IMR-90 (cell line): Measurements from ENCODE around the gene RHOF. TPM values are rescaled to one million over a fixed set of nuclear protein-coding genes. Genes with fewer than 3 reads are reported as not detected.

Experiments
- ATAC-seq: fragments of 200-7000 bp; cut with Tn5 transposase; 2 replicates; pipeline ENCODE4 v1.9.1; 2020; ENCODE audit warnings: low read depth, mild to moderate bottlenecking, moderate library complexity
- BruUV-seq: library from RNA; stranded (reverse); fragments of 400-500 nt; replicated peaks from 2 replicates; lab custom pipeline; 2021; lab: Mats Ljungman, UMichigan
- CTCF ChIA-PET: fragments of 300-600 bp; formaldehyde crosslinking; extraction: SDS; loops from one replicate; lab custom pipeline; 2021; ENCODE audit warnings: antibody characterized with exemption; lab: Yijun Ruan, JAX
- POLR2A ChIA-PET: fragments of 300-600 bp; sonication (Branson Sonifier 250); formaldehyde crosslinking; loops from one replicate; lab custom pipeline; 2022; ENCODE audit warnings: antibody characterized with exemption; ENCODE audit not compliant: unreplicated experiment; lab: Charles Lee
- DNase-seq: peaks from one replicate; pipeline ENCODE4 v3.0.0; 2013
- H2AFZ ChIP-seq: replicated peaks from 2 replicates; pipeline ENCODE3; 2013; ENCODE audit warnings: low read length, mild to moderate bottlenecking; ENCODE audit not compliant: poor library complexity
- H2AK5ac ChIP-seq: 2 replicates; pipeline ENCODE4 v1.6.1; 2013; ENCODE audit warnings: low read depth, low read length, inconsistent platforms
- H2AK9ac ChIP-seq: replicated peaks from 2 replicates; pipeline ENCODE3; 2013; ENCODE audit warnings: mild to moderate bottlenecking, low read depth, low read length, moderate library complexity; ENCODE audit not compliant: poor library complexity
- H2BK120ac ChIP-seq: 2 replicates; pipeline ENCODE4 v1.6.1; 2013; ENCODE audit warnings: low read depth, low read length, inconsistent platforms
- H2BK15ac ChIP-seq: 3 replicates; pipeline ENCODE4 v1.6.1; 2013; ENCODE audit warnings: low read depth, low read length, inconsistent platforms
- H2BK20ac ChIP-seq: 2 replicates; pipeline ENCODE4 v1.6.1; 2013; ENCODE audit warnings: low read depth, mild to moderate bottlenecking, inconsistent platforms, low read length, moderate library complexity
- H2BK5ac ChIP-seq: 2 replicates; pipeline ENCODE4 v1.6.1; 2013; ENCODE audit warnings: mild to moderate bottlenecking, low read depth, low read length, inconsistent platforms; ENCODE audit not compliant: poor library complexity, severe bottlenecking
- H3K14ac ChIP-seq: replicated peaks from 2 replicates; pipeline ENCODE4 v1.6.1; 2013; ENCODE audit warnings: low read depth, low read length, inconsistent platforms
- H3K18ac ChIP-seq: 2 replicates; pipeline ENCODE4 v1.6.1; 2013; ENCODE audit warnings: low read depth, low read length, control low read depth
- H3K23ac ChIP-seq: 2 replicates; pipeline ENCODE4 v1.6.1; 2013; ENCODE audit warnings: low read depth, low read length, inconsistent platforms
- H3K27ac ChIP-seq: 2 replicates; pipeline ENCODE4 v1.5.1; 2013; ENCODE audit warnings: mild to moderate bottlenecking, control low read depth, low read length; ENCODE audit not compliant: insufficient read depth
- H3K27me3 ChIP-seq: 2 replicates; pipeline ENCODE4 v1.6.1; 2013; ENCODE audit warnings: low read length; ENCODE audit not compliant: control insufficient read depth, insufficient read depth
- H3K36me3 ChIP-seq: 2 replicates; pipeline ENCODE4 v1.6.1; 2013; ENCODE audit warnings: low read length, mixed read lengths; ENCODE audit not compliant: control insufficient read depth, insufficient read depth
- H3K4ac ChIP-seq: 2 replicates; pipeline ENCODE4 v1.6.1; 2013; ENCODE audit warnings: low read depth, low read length, inconsistent platforms
- H3K4me1 ChIP-seq: 2 replicates; pipeline ENCODE4 v1.6.1; 2013; ENCODE audit warnings: low read length, mixed read lengths; ENCODE audit not compliant: control insufficient read depth, insufficient read depth
- H3K4me2 ChIP-seq: 2 replicates; pipeline ENCODE4 v1.6.1; 2013; ENCODE audit warnings: low read depth, mild to moderate bottlenecking, control low read depth, low read length, moderate library complexity
- H3K4me3 ChIP-seq: 2 replicates; pipeline ENCODE4 v1.5.1; 2013; ENCODE audit warnings: low read depth, mild to moderate bottlenecking, control low read depth, low read length, moderate library complexity; ENCODE audit not compliant: insufficient read depth
- H3K56ac ChIP-seq: 2 replicates; pipeline ENCODE4 v1.6.1; 2013; ENCODE audit warnings: low read length, inconsistent platforms; ENCODE audit not compliant: insufficient read depth; ENCODE audit errors: extremely low read depth
- H3K79me1 ChIP-seq, 2 experiments: 2 replicates each; pipeline ENCODE4 v1.6.1; 2013; ENCODE audit warnings: low read length in 2 of 2, inconsistent platforms in 1 of 2, low read depth in 1 of 2
- H3K9ac ChIP-seq: 2 replicates; pipeline ENCODE4 v1.6.1; 2013; ENCODE audit warnings: low read depth, low read length, control low read depth
- H3K9me1 ChIP-seq: 2 replicates; pipeline ENCODE4 v1.6.1; 2013; ENCODE audit warnings: low read length, inconsistent platforms; ENCODE audit not compliant: insufficient read depth
- H3K9me3 ChIP-seq: 2 replicates; pipeline ENCODE4 v1.6.1; 2013; ENCODE audit warnings: low read length; ENCODE audit not compliant: control insufficient read depth, insufficient read depth
- H4K20me1 ChIP-seq: 2 replicates; pipeline ENCODE4 v1.6.1; 2013; ENCODE audit warnings: low read length, inconsistent platforms; ENCODE audit not compliant: insufficient read depth
- H4K5ac ChIP-seq: 2 replicates; pipeline ENCODE4 v1.6.1; 2013; ENCODE audit warnings: mild to moderate bottlenecking, low read depth, low read length, control low read depth
- H4K8ac ChIP-seq, 2 experiments: 2 replicates each; pipeline ENCODE4 v1.6.1; 2013; ENCODE audit warnings: low read depth in 2 of 2, low read length in 2 of 2, control low read depth in 1 of 2, inconsistent platforms in 1 of 2
- H4K91ac ChIP-seq: 2 replicates; pipeline ENCODE4 v1.6.1; 2013; ENCODE audit warnings: low read depth, low read length, inconsistent platforms; ENCODE audit not compliant: insufficient read depth
- BHLHE40 ChIP-seq: fragments of 150-350 bp; IDR thresholded peaks from 2 replicates; pipeline ENCODE4 v1.6.1; 2016; ENCODE audit warnings: mild to moderate bottlenecking, low read depth, low read length
- CEBPB ChIP-seq: IDR thresholded peaks from 2 replicates; pipeline ENCODE4 v1.6.1; 2012; ENCODE audit warnings: low read depth, low read length, improper control_type of control experiment
- CHD1 ChIP-seq: IDR thresholded peaks from 2 replicates; pipeline ENCODE4 v1.6.1; 2012; ENCODE audit warnings: low read depth, low read length, improper control_type of control experiment
- FOS ChIP-seq: fragments of 150-350 bp; IDR thresholded peaks from 2 replicates; pipeline ENCODE4 v1.6.1; 2016; ENCODE audit warnings: low read depth, low read length
- MAFK ChIP-seq: IDR thresholded peaks from 2 replicates; pipeline ENCODE4 v1.6.1; 2012; ENCODE audit warnings: low read depth, low read length, improper control_type of control experiment
- MAZ ChIP-seq: IDR thresholded peaks from 2 replicates; pipeline ENCODE4 v1.6.1; 2012; ENCODE audit warnings: low read depth, mild to moderate bottlenecking, low read length, improper control_type of control experiment, moderate library complexity, borderline replicate concordance
- MXI1 ChIP-seq: IDR thresholded peaks from 2 replicates; pipeline ENCODE4 v1.6.1; 2012; ENCODE audit warnings: low read depth, mild to moderate bottlenecking, low read length, moderate library complexity, borderline replicate concordance
- NFE2L2 ChIP-seq: fragments of 150-350 bp; IDR thresholded peaks from 2 replicates; pipeline ENCODE4 v1.6.1; 2016; ENCODE audit warnings: low read depth, mild to moderate bottlenecking, low read length
- POLR2A ChIP-seq: IDR thresholded peaks from 2 replicates; pipeline ENCODE4 v1.6.1; 2012; ENCODE audit warnings: mild to moderate bottlenecking, low read depth, low read length
- RAD21 ChIP-seq: IDR thresholded peaks from 2 replicates; pipeline ENCODE4 v1.6.1; 2012; ENCODE audit warnings: low read length, improper control_type of control experiment
- RCOR1 ChIP-seq: IDR thresholded peaks from 2 replicates; pipeline ENCODE4 v1.6.1; 2012; ENCODE audit warnings: mild to moderate bottlenecking, low read length, improper control_type of control experiment; ENCODE audit not compliant: insufficient replicate concordance
- RFX5 ChIP-seq: IDR thresholded peaks from 2 replicates; pipeline ENCODE4 v1.8.0; 2012; ENCODE audit warnings: low read depth, mild to moderate bottlenecking, low read length, moderate library complexity
- SMC3 ChIP-seq: fragments of 150-350 bp; IDR thresholded peaks from 2 replicates; pipeline ENCODE4 v1.6.1; 2016; ENCODE audit warnings: low read depth, mild to moderate bottlenecking, antibody characterized with exemption, low read length, moderate library complexity
- WGBS, 2 experiments: methylation state at CpG; one replicate each; pipeline versions ENCODE4 v1.1.5 to v1.1.7; 2013; ENCODE audit warnings: missing lambda C conversion rate in 2 of 2; ENCODE audit not compliant: insufficient read length in 1 of 2; ENCODE audit errors: extremely low coverage in 2 of 2; 5-methylcytosine and 5-hydroxymethylcytosine counted together
- dilution Hi-C: fragments of 300-500 bp; cut with HindIII; formaldehyde crosslinking; loops from one replicate; pipeline ENCODE4 v1.14.3; 2018; ENCODE audit warnings: low sequenced_read_pairs; ENCODE audit not compliant: unreplicated experiment
- in situ Hi-C: fragments of 300-500 bp; cut with MboI; formaldehyde crosslinking; loops from 3 replicates; pipeline ENCODE4 v1.14.3; 2019; ENCODE audit warnings: low sequenced_read_pairs, inconsistent platforms, mixed read lengths
- intact Hi-C: fragments of 100-400 bp; cut with micrococcal nuclease; formaldehyde crosslinking; loops from 2 replicates; pipeline ENCODE4 v1.10.0; 2022
- polyA plus RNA-seq, 3 experiments: library from polyadenylated mRNA; depleted of rRNA; stranded (reverse); fragments of >200 nt; gene quantifications; 2 replicates each; pipeline ENCODE4 v1.2.3, GENCODE V29; 2012; ENCODE audit warnings: low replicate concordance in 1 of 3
- total RNA-seq: library from RNA; depleted of rRNA; stranded (reverse); fragments of >200 nt; gene quantifications from 2 replicates; pipeline ENCODE4 v1.2.3, GENCODE V29; 2012
- TF ChIP-seq, protein P1 (sequence below): fragments of 150-350 bp; IDR thresholded peaks from 2 replicates; pipeline ENCODE4 v1.6.1; 2017; ENCODE audit warnings: mild to moderate bottlenecking, antibody characterized with exemption, low read length, low read depth
- TF ChIP-seq, protein P2 (sequence below): conservative IDR thresholded peaks from 2 replicates; pipeline ENCODE4 v1.5.1; 2012; ENCODE audit warnings: mild to moderate bottlenecking, low read depth, low read length, improper control_type of control experiment

Gene RHOF
- total and polyA plus RNA-seq, 2 of the 4 experiments (the other 2 are of a cell fraction): 3.0 to 5.1 TPM

DNA sequence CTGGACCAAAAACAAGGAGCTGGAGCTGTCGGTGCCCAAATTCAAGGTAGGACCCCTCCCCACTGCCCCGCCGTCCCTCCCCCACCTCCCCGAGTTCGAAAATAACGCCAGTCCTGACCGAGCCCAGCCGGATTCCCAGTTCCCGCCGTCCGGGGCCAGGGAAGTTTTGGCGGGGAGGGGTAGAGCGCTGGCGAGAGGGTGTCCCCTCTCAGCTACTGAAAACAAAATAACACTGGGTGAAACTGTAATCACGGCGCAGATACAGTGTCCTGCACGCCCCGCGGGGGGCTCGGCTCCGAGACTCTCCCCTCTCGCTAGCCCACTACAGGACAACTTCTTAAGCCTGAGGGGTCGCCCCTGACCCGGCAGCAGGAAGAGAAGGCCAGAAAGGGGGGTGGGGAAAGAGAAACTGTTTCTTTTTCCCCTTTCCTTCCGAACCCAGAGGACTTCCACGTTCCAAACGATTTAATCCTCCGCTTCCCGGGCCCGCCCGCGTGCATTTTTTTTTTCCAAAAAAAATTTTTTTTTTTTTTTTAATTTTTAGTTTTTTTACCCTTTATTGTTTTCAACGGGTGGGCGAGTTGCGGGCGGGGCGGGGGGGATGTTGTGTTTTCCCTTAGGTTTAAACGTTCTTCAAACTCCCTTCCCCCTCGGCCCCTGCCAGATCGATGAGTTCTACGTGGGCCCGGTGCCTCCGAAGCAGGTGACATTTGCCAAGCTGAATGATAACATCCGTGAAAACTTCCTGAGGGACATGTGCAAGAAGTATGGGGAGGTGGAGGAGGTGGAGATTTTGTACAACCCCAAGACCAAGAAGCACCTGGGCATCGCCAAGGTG is 11.9 kb upstream of the RHOF start:
- no peak overlapping the region; a peak in 1 of 4 replicates for H4K8ac ChIP-seq
- H3K9ac ChIP-seq: peak overlapping the region; percentile 91
- peaks cover 4 to 50% of the 10 kb centered on the region in 2 experiments; a peak in 3 of 4 replicates for H3K79me1 ChIP-seq
- peak overlapping the region; percentile 4 for H2AFZ ChIP-seq
- no peak overlapping the region for H2BK15ac ChIP-seq
- intact Hi-C loops: no loop called here
- ChIA-PET CTCF (interaction anchor here (0.6 kb wide), 1 partner anchor 131 kb away, joined by 4 read pairs; no protein-coding TSS in a partner anchor), POLR2A (no interaction called here)
- peak overlapping the region; percentile 38 for H3K14ac ChIP-seq
- peaks cover 10% of the 10 kb centered on the region for H3K4me1 ChIP-seq
- no peaks in the 10 kb centered on the region for H3K9me3 ChIP-seq
- no peak overlapping the region for H2BK20ac ChIP-seq
- H3K9me1 ChIP-seq: no peaks in the 10 kb centered on the region
- H3K27ac ChIP-seq: peak overlapping the region; percentile 94
- in situ Hi-C loops: no loop called here
- ATAC-seq (no peak), DNase-seq (no peak)
- peak overlapping the region; percentile 60; the same call in 1 of the 2 replicates for H2AK5ac ChIP-seq
- no peak overlapping the region for H2BK120ac ChIP-seq
- H3K4me3 ChIP-seq: peak overlapping the region; percentile 82
- H3K4ac ChIP-seq: no peak overlapping the region; the same call in 1 of the 2 replicates
- peaks cover 25% of the 10 kb centered on the region for H4K20me1 ChIP-seq
- 4% methylated on average over 3 of the region's 45 CpGs; no CpG with 5 or more reads in 1 of the 2 experiments for WGBS, 2 experiments
- dilution Hi-C loops: no loop called here
- H3K36me3 ChIP-seq: peaks cover 28% of the 10 kb centered on the region
- H2AK9ac ChIP-seq: peak overlapping the region; percentile 68
- H4K5ac ChIP-seq: 0 out of 2 replicates have a peak overlapping the region, but pooled peaks have one; percentile 46
- H3K18ac ChIP-seq: peak overlapping the region; percentile 38
- 0 out of 2 replicates have a peak overlapping the region, but pooled peaks have one; percentile 0 for H4K91ac ChIP-seq
- no peaks in the 10 kb centered on the region for H3K27me3 ChIP-seq
- H3K56ac ChIP-seq: peak overlapping the region; percentile 20
- H2BK5ac ChIP-seq: peak overlapping the region; percentile 93
- peak overlapping the region; percentile 93 for H3K4me2 ChIP-seq
- peak overlapping the region; percentile 44 for H3K23ac ChIP-seq
- no TSS peak for BruUV-seq
- TF ChIP-seq MAFK (no peak), MAZ (no peak), BHLHE40 (no peak), MXI1 (no peak), POLR2A (no peak), CEBPB (no peak), SMC3 (no peak), FOS (no peak), RFX5 (no peak), RAD21 (no peak), NFE2L2 (no peak), CHD1 (no peak), RCOR1 (no peak)
- TF ChIP-seq, protein P1, sequence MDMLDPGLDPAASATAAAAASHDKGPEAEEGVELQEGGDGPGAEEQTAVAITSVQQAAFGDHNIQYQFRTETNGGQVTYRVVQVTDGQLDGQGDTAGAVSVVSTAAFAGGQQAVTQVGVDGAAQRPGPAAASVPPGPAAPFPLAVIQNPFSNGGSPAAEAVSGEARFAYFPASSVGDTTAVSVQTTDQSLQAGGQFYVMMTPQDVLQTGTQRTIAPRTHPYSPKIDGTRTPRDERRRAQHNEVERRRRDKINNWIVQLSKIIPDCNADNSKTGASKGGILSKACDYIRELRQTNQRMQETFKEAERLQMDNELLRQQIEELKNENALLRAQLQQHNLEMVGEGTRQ: no peak
- TF ChIP-seq, protein P2, sequence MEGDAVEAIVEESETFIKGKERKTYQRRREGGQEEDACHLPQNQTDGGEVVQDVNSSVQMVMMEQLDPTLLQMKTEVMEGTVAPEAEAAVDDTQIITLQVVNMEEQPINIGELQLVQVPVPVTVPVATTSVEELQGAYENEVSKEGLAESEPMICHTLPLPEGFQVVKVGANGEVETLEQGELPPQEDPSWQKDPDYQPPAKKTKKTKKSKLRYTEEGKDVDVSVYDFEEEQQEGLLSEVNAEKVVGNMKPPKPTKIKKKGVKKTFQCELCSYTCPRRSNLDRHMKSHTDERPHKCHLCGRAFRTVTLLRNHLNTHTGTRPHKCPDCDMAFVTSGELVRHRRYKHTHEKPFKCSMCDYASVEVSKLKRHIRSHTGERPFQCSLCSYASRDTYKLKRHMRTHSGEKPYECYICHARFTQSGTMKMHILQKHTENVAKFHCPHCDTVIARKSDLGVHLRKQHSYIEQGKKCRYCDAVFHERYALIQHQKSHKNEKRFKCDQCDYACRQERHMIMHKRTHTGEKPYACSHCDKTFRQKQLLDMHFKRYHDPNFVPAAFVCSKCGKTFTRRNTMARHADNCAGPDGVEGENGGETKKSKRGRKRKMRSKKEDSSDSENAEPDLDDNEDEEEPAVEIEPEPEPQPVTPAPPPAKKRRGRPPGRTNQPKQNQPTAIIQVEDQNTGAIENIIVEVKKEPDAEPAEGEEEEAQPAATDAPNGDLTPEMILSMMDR: no peak
